Trophoblast cell (in vitro differentiated cells and primary cell): Measurements from ENCODE around the gene RPP30.
"Not testable (repeated sequence)": the region's sequence is repeated elsewhere in the genome, so short reads cannot be mapped to it uniquely, and the experiment has no call there.

ENCODE experiments used
- DNase-seq, 2 donors: peaks; one replicate each; pipeline ENCODE4 v3.0.0-alpha.2; 2016
- H2AFZ ChIP-seq: 2 replicates; pipeline ENCODE4 v1.6.1; 2013; ENCODE audit warnings: low read length, moderate library complexity, mild to moderate bottlenecking; ENCODE audit not compliant: insufficient read depth, poor library complexity
- H2AK5ac ChIP-seq: 2 replicates; pipeline ENCODE4 v1.6.1; 2013; ENCODE audit warnings: mild to moderate bottlenecking, low read length
- H2BK120ac ChIP-seq: 2 replicates; pipeline ENCODE4 v1.6.1; 2013; ENCODE audit warnings: low read length, mild to moderate bottlenecking, moderate library complexity; ENCODE audit not compliant: insufficient read depth, poor library complexity
- H2BK12ac ChIP-seq: 2 replicates; pipeline ENCODE4 v1.6.1; 2013; ENCODE audit warnings: mild to moderate bottlenecking, low read length, moderate library complexity
- H2BK5ac ChIP-seq: 2 replicates; pipeline ENCODE4 v1.6.1; 2013; ENCODE audit warnings: low read length, low read depth, moderate library complexity, mild to moderate bottlenecking; ENCODE audit not compliant: poor library complexity
- H3K14ac ChIP-seq: 2 replicates; pipeline ENCODE4 v1.6.1; 2013; ENCODE audit warnings: mild to moderate bottlenecking, low read length
- H3K18ac ChIP-seq: 2 replicates; pipeline ENCODE4 v1.6.1; 2013; ENCODE audit warnings: mild to moderate bottlenecking, low read length
- H3K23ac ChIP-seq: 2 replicates; pipeline ENCODE4 v1.6.1; 2013; ENCODE audit warnings: low read length
- H3K27ac ChIP-seq: 2 replicates; pipeline ENCODE4 v1.5.1; 2013; ENCODE audit warnings: low read depth, mild to moderate bottlenecking, inconsistent platforms, low read length, moderate library complexity
- H3K27me3 ChIP-seq: 2 replicates; pipeline ENCODE4 v1.6.1; 2013; ENCODE audit warnings: inconsistent platforms, mild to moderate bottlenecking, low read length, moderate library complexity; ENCODE audit not compliant: insufficient read depth
- H3K36me3 ChIP-seq, 2 experiments: 1 replicate in 1 of 2; 2 replicates in 1 of 2; pipeline ENCODE4 v1.6.1; 2013; ENCODE audit warnings: low read length in 2 of 2, mild to moderate bottlenecking in 2 of 2, moderate library complexity in 1 of 2; ENCODE audit not compliant: insufficient read depth in 2 of 2, control insufficient read depth in 1 of 2
- H3K4ac ChIP-seq: 2 replicates; pipeline ENCODE4 v1.6.1; 2013; ENCODE audit warnings: low read depth, mild to moderate bottlenecking, low read length, moderate library complexity
- H3K4me1 ChIP-seq, 2 experiments: 1 replicate in 1 of 2; 2 replicates in 1 of 2; pipeline ENCODE4 v1.6.1; 2013; ENCODE audit warnings: low read length in 2 of 2, mild to moderate bottlenecking in 2 of 2, moderate library complexity in 1 of 2; ENCODE audit not compliant: insufficient read depth in 2 of 2, control insufficient read depth in 1 of 2
- H3K4me2 ChIP-seq: 2 replicates; pipeline ENCODE4 v1.6.1; 2013; ENCODE audit warnings: inconsistent platforms, mild to moderate bottlenecking, low read length, moderate library complexity
- H3K4me3 ChIP-seq: 2 replicates; pipeline ENCODE4 v1.5.1; 2013; ENCODE audit warnings: mild to moderate bottlenecking, low read depth, low read length, inconsistent platforms
- H3K79me1 ChIP-seq: one replicate; pipeline ENCODE4 v1.6.1; 2013; ENCODE audit warnings: low read length
- H3K79me2 ChIP-seq: 2 replicates; pipeline ENCODE4 v1.6.1; 2013; ENCODE audit warnings: low read length, mild to moderate bottlenecking; ENCODE audit not compliant: control insufficient read depth, insufficient read depth, poor library complexity
- H3K9ac ChIP-seq: 2 replicates; pipeline ENCODE4 v1.6.1; 2013; ENCODE audit warnings: mild to moderate bottlenecking, low read length
- H3K9me3 ChIP-seq: 2 replicates; pipeline ENCODE4 v1.6.1; 2013; ENCODE audit warnings: low read depth, mild to moderate bottlenecking, control low read depth, inconsistent platforms, low read length; ENCODE audit not compliant: insufficient read depth
- H4K12ac ChIP-seq: 2 replicates; pipeline ENCODE4 v1.6.1; 2013; ENCODE audit warnings: low read depth, mild to moderate bottlenecking, low read length, moderate library complexity
- H4K8ac ChIP-seq: 2 replicates; pipeline ENCODE4 v1.6.1; 2013; ENCODE audit warnings: low read depth, mild to moderate bottlenecking, low read length, moderate library complexity
- H4K91ac ChIP-seq: one replicate; pipeline ENCODE4 v1.6.1; 2013; ENCODE audit warnings: low read depth, mild to moderate bottlenecking, low read length, moderate library complexity
- WGBS: extraction: QIAGEN DNeasy Blood & Tissue Kit; methylation state at CpG from one replicate; pipeline ENCODE4 v1.1.7; 2013; ENCODE audit warnings: missing lambda C conversion rate; ENCODE audit not compliant: insufficient read length, insufficient coverage; ENCODE audit errors: extremely low coverage; 5-methylcytosine and 5-hydroxymethylcytosine counted together

Gene RPP30

DNA sequence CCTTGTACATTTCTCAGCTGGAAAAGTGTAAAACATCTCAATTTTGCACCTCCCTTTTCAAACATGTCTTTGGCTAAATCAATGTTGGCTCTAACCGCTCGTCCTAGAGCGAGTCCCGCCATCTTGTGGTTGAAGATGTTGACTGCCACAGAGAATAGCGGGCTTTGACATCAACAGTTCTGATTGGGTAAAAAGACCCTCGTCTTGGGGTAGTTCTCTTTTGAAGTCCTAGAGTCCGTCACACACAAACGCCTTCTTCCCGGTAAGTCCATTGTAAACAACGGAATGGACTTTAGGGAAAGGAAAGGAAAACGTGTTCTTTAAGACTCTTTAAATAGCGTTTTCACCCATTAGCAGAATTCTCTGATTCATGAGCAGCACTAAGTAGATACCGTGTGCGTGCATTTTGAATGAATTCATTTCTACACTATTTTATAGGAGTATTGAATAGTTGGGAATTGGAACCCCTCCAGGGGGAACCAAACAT, 452 bp upstream of the RPP30 start:
- Histone ChIP-seq H2BK5ac (no peak overlapping the region), H3K4me1 (peaks cover 0 to 2% of the 10 kb centered on the region in 2 experiments), H4K12ac (no peak overlapping the region), H4K91ac (no peak overlapping the region), H3K27me3 (no peaks in the 10 kb centered on the region), H4K8ac (no peak overlapping the region), H3K4me2 (peak overlapping the region; percentile 94), H2BK12ac (no peak overlapping the region), H3K9ac (no peak overlapping the region), H3K14ac (no peak overlapping the region), H2AFZ (no peak overlapping the region), H3K36me3 (peaks cover 0 to 3% of the 10 kb centered on the region in 2 experiments), H3K9me3 (no peaks in the 10 kb centered on the region), H3K4ac (no peak overlapping the region), H3K23ac (no peak overlapping the region), H2AK5ac (no peak overlapping the region), H3K4me3 (no peak overlapping the region), H3K27ac (no peak overlapping the region), H3K18ac (no peak overlapping the region), H2BK120ac (no peak overlapping the region), H3K79me1 (peaks cover 4% of the 10 kb centered on the region), H3K79me2 (peaks cover 6% of the 10 kb centered on the region)
- no CpG with 5 or more reads among the region's 14 CpGs for WGBS
- peak; percentile 48 to 75 for DNase-seq

DNA sequence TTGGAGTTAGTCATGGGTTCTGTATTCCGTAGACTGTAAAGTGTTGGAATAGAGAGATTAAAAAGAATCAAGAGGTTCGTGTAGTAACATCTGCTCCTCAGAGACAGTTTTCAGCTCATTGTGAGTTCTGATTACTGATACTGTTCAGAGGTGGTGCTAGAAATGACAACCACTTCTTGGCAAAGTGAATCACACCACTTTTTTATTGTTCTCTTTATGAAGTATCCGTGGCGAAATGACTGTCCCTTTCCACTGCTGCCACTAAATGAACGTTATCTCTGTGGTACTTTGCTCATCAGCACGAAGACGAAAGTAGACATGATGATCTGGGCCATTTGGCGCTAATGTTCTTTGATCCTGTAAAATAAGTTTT, 860 bp downstream of the RPP30 start:
- peaks cover 6% of the 10 kb centered on the region for H3K79me2 ChIP-seq
- H3K4me3 ChIP-seq = peak overlapping the region; percentile 94
- H2BK120ac ChIP-seq = no peak overlapping the region
- peak overlapping the region; percentile 98 for H4K8ac ChIP-seq
- no peaks in the 10 kb centered on the region for H3K9me3 ChIP-seq
- WGBS = no CpG with 5 or more reads among the region's 8 CpGs
- no peak overlapping the region for H4K91ac ChIP-seq
- no peak overlapping the region for H3K23ac ChIP-seq
- peaks cover 4% of the 10 kb centered on the region for H3K79me1 ChIP-seq
- H3K4me1 ChIP-seq = peaks cover 0 to 2% of the 10 kb centered on the region in 2 experiments
- H3K36me3 ChIP-seq = peaks cover 4 to 12% of the 10 kb centered on the region in 2 experiments
- peak overlapping the region; percentile 91 for H2AFZ ChIP-seq
- H3K9ac ChIP-seq = no peak overlapping the region
- H2AK5ac ChIP-seq = no peak overlapping the region
- no peak for DNase-seq
- no peak overlapping the region for H4K12ac ChIP-seq
- H3K4ac ChIP-seq = peak overlapping the region; percentile 90
- no peak overlapping the region for H2BK5ac ChIP-seq
- no peak overlapping the region for H2BK12ac ChIP-seq
- no peaks in the 10 kb centered on the region for H3K27me3 ChIP-seq
- H3K18ac ChIP-seq = no peak overlapping the region
- H3K4me2 ChIP-seq = peak overlapping the region; percentile 94
- H3K27ac ChIP-seq = no peak overlapping the region
- H3K14ac ChIP-seq = no peak overlapping the region

DNA sequence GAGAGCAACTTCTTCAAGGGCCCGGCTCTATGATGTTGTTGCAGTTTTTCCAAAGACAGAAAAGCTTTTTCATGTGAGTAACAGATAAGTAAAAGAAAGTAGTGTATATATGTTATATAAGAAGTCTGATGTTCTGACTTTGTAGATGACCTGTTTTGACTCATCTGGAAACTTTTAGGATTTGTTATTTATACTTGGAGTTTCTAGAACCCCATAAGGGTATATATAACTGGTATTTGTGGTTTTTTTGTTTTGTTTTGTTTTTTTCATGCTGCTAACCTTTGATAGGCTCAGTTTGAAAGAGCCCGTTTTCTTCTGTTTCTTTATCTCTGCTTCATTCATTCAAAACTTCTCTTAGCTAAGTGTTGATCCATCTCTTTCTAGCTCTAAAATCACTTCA, 7.3 kb downstream of the RPP30 start:
- no peaks in the 10 kb centered on the region for H3K27me3 ChIP-seq
- no peak overlapping the region for H2BK12ac ChIP-seq
- no peak overlapping the region for H2BK5ac ChIP-seq
- H3K27ac ChIP-seq = no peak overlapping the region
- H2AFZ ChIP-seq = no peak overlapping the region
- H3K23ac ChIP-seq = no peak overlapping the region
- no peak overlapping the region for H3K4ac ChIP-seq
- H3K9me3 ChIP-seq = no peaks in the 10 kb centered on the region
- H3K18ac ChIP-seq = no peak overlapping the region
- no peak for DNase-seq
- no peak overlapping the region for H3K4me3 ChIP-seq
- no peaks in the 10 kb centered on the region for H3K79me1 ChIP-seq
- no peaks in the 10 kb centered on the region for H3K79me2 ChIP-seq
- H3K14ac ChIP-seq = no peak overlapping the region
- H2AK5ac ChIP-seq = no peak overlapping the region
- peaks cover 11 to 23% of the 10 kb centered on the region in 2 experiments for H3K36me3 ChIP-seq
- no peak overlapping the region for H2BK120ac ChIP-seq
- no peak overlapping the region for H3K9ac ChIP-seq
- H4K12ac ChIP-seq = no peak overlapping the region
- no peak overlapping the region for H4K8ac ChIP-seq
- no peak overlapping the region for H4K91ac ChIP-seq
- WGBS = no CpG with 5 or more reads among the region's 2 CpGs
- H3K4me1 ChIP-seq = no peaks in the 10 kb centered on the region
- no peak overlapping the region for H3K4me2 ChIP-seq

DNA sequence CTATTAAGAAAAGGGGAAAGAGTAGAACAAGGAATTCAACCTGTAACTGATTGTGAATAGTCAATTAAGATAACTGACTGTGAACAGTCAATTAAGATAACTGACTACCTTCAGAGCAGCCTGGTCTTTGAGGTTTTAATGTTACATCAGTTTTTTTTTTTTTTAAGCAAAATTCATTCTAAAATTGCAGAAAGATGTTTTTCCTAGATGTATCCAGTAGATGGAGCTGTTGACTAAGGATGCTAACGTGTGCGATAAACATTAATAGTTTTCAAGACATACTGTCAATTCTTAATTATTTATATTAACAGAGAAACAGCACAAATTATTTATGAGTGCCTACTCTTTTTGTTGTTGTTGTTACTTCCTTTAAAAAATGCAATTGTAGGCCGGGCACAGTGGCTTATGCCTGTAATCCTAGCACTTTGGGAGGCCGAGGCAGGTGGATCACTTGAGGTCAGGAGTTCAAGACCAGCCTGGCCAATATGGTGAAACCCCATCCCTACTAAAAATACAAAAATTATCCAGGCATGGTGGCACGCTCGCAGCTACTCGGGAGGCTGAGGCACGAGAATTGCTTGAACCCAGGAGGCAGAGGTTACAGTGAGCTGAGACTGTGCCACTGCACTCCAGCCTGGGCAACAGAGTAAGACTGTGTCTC, 8.4 kb downstream of the RPP30 start:
- H3K4me3 ChIP-seq, H2AK5ac ChIP-seq, H2BK120ac ChIP-seq, H3K9me3 ChIP-seq, H3K9ac ChIP-seq, H4K12ac ChIP-seq, H2AFZ ChIP-seq, H3K79me2 ChIP-seq, H3K27ac ChIP-seq, H3K23ac ChIP-seq, H2BK12ac ChIP-seq, H4K91ac ChIP-seq, H3K4me2 ChIP-seq, H3K4me1 ChIP-seq, H2BK5ac ChIP-seq, H3K27me3 ChIP-seq, H3K18ac ChIP-seq, H3K14ac ChIP-seq, H3K4ac ChIP-seq, H3K79me1 ChIP-seq, H4K8ac ChIP-seq: not testable (repeated sequence)
- peaks cover 11 to 26% of the 10 kb centered on the region in 2 experiments for H3K36me3 ChIP-seq
- WGBS = no CpG with 5 or more reads among the region's 8 CpGs
- peak in 1 of 2 donors; percentile 73 for DNase-seq
